Measurements from ENCODE around the gene FGFBP2.

FGFBP2 gene

GRCh38 chr4:15965325-15965724 is 2.4 kb upstream of the FGFBP2 start:
- TF ChIP-seq CTCF (IDR thresholded peaks at IDR 0.05; ENCODE audit: borderline replicate concordance, insufficient read depth, low read depth, low read length) = no peak
- no peak overlapping the region for H3K4me3 ChIP-seq (ENCODE audit: low read depth, low read length)

GRCh38 chr4:15964159-15964558 is 1.2 kb upstream of the FGFBP2 start:
- 0 out of 2 replicates have a peak, but pooled peaks have one; percentile 5 for TF ChIP-seq CTCF (IDR thresholded peaks at IDR 0.05; ENCODE audit: borderline replicate concordance, insufficient read depth, low read depth, low read length)
- no peak overlapping the region for H3K4me3 ChIP-seq (ENCODE audit: low read depth, low read length)

- no peak for TF ChIP-seq CTCF (IDR thresholded peaks at IDR 0.05; ENCODE audit: borderline replicate concordance, insufficient read depth, low read depth, low read length)
- H3K4me3 ChIP-seq (ENCODE audit: low read depth, low read length) = no peak overlapping the region
These were observed 601 bp upstream of the FGFBP2 start for GRCh38 chr4:15963576-15963975.

- no peak for TF ChIP-seq CTCF (IDR thresholded peaks at IDR 0.05; ENCODE audit: borderline replicate concordance, insufficient read depth, low read depth, low read length)
- no peak overlapping the region for H3K4me3 ChIP-seq (ENCODE audit: low read depth, low read length)
These were observed 1.0 kb downstream of the FGFBP2 start for GRCh38 chr4:15961781-15962510.

- H3K4me3 ChIP-seq (ENCODE audit: low read depth, low read length) = no peak overlapping the region
- TF ChIP-seq CTCF (IDR thresholded peaks at IDR 0.05; ENCODE audit: borderline replicate concordance, insufficient read depth, low read depth, low read length) = no peak
These were observed 4.4 kb downstream of the FGFBP2 start for GRCh38 chr4:15958562-15958961.

GRCh38 chr4:15956179-15956850 is 6.7 kb downstream of the FGFBP2 start:
- no peak overlapping the region for H3K4me3 ChIP-seq (ENCODE audit: low read depth, low read length)

More at GRCh38 chr4:15956179-15956850, 6.7 kb downstream of the FGFBP2 start:
- TF ChIP-seq CTCF (IDR thresholded peaks at IDR 0.05; ENCODE audit: borderline replicate concordance, insufficient read depth, low read depth, low read length) = peak; percentile 90
